ENCODE data around the gene LAGE3.

LAGE3 gene

DNA sequence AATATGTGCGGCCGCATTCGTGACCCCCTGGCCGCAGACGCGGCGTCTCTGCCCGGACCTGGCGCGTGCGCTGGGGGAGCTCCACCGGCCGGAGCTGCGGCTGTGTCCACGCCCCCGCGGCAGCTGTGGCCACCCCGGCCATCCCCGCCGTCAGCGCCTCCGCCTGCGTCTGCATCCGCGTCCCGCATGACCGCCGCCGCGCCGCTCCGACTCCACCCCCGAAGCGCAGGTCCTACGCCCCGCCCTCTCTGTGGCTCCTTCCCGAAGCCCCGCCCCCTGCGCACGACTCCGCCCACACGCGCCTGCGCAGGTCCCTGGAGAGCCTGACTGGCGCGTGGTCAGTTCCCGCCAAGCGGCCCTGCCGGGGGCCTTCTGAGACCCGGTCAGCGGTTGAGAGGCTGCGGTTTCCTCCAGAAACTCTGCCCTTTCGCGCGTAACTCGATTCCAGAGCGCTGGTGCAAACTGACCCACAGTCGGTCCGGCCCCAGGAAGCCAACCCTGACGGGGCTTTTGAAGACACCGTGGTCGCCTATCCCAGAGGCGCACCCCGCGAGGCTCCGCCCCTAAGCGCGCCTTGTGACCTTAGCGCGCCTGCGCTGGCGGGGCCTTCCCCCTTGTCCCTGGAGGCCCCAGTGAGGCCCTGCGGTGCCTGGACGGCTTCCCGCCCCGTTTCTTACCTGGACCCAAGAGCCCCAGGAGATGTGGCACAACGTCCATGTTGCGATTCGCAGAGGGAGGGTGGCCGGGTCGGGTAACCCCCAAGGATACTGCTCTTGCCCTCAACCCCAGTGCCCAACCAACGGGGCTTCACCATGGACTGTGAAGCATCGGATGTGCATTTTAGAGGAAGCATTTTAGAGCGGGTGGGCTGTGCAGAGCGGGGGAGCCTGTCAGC lies at the start of gene LAGE3:
Gene LAGE3, minus strand, starts transcription at position 554 of the 895 bp plus-strand sequence. Its CDS starts 366 bp downstream, at position 188.
- Mint-ChIP-seq H3K9me3 (no peaks in the 10 kb centered on the region), H3K27ac (peak within 1 kb of the TSS; percentile 89)

DNA sequence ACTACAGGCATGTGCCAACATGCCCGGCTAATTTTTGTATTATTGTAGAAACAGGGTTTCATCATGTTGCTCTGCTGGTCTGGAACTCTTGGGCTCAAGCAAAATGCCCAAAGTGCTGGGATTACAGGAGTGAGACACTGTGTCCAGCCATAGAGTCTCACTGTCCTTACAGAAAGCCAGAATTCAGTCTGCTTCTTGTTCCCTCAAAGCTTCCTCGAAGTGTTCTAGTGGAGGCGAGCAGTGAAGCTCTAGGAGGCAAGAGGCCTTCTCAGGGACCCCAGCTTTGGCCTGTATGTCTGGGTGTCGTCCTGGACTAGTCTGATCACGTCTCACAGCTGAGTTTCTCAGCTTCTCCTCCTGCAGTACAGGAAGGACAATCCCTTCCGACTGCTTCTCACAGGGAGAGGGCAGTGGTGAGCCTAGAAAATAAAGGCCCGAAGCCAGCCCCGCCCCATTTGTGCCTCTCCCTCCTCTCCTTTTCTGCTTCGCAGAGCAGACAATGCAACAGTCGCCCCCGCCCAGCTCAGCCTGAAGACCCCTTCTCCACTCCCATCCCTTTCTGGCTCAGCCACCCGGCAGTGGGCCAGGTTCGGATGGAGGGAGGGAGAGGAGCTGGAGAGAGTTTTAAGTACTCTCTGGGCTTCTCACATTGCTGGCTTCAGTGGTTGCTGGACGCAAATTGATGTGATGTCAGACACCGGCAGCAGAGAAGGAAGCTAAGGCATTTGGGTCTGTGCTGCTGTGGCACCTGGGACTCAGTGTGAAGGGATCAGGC lies 48.0 kb upstream of the LAGE3 start:
- Mint-ChIP-seq H3K4me1 (ENCODE audit: low read depth) (peaks cover 11% of the 10 kb centered on the region), H3K27ac (peak overlapping the region; percentile 78)

More for the DNA sequence above, at the start of gene LAGE3:
- intact Hi-C loops (cut with micrococcal nuclease) = no loop called here
- peaks cover 28% of the 10 kb centered on the region for H3K36me3 Mint-ChIP-seq (ENCODE audit: low read depth)
- peaks cover 19% of the 10 kb centered on the region for H3K4me1 Mint-ChIP-seq (ENCODE audit: low read depth)
- peak within 1 kb of the TSS; percentile 78 for H3K4me3 Mint-ChIP-seq
- H3K27me3 Mint-ChIP-seq = no peaks in the 10 kb centered on the region

DNA sequence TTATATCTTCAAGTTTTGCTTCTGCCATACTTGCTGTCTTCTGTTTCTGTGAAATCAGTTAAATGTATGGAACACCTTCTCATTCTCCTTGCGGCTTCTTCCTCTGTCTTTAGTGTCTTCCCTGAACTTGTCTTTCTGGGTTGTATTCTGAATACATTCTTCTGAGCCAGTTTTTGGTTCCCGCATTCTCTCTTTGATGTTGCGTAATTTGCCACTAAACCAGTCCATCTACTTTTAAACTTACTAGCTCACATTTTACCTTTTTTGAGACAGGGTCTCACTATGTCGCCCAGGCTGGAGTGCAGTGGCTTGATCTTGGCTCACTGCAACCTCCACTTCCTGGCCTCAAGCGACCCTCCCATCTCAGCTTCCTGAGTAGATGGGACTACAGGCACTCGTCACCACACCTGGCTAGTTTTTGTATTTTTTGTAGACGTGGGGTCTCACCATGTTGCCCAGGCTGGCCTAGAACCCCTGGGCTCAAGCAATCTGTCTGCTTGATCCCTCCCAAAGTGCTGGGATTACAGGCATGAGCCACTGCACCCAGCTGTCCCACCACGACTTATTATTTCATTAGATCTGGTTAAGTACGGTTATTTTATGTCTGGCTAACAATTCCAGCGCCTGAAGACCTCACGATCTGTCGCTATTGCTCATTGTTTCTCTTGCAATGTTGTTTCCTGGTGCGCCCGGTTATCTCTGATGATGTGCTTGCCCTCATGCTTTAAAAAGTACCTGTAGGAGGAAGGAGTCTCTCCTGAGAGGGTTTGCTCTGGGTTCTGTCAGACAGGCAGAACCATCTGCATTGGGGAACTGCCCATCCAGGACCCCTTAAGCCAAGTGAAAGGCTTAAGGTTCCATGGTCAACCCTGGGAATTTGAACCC lies 46.8 kb upstream of the LAGE3 start:
- Mint-ChIP-seq H3K4me3 (no peak overlapping the region), H3K36me3 (ENCODE audit: low read depth) (peaks cover 7% of the 10 kb centered on the region), H3K27ac (no peak overlapping the region), H3K4me1 (ENCODE audit: low read depth) (peaks cover 11% of the 10 kb centered on the region), H3K27me3 (no peaks in the 10 kb centered on the region), H3K9me3 (no peaks in the 10 kb centered on the region)
- intact Hi-C loops (cut with micrococcal nuclease) = loop anchor here (5.0 kb wide), 1 partner anchor 34 kb away; the partner anchor contains the start of gene SLC10A3

More for the DNA sequence above, 48.0 kb upstream of the LAGE3 start:
- Mint-ChIP-seq H3K4me3 (peak overlapping the region; percentile 64), H3K9me3 (no peaks in the 10 kb centered on the region), H3K36me3 (ENCODE audit: low read depth) (peaks cover 20% of the 10 kb centered on the region), H3K27me3 (no peaks in the 10 kb centered on the region)
- intact Hi-C loops (cut with micrococcal nuclease) = loop anchor here (5.0 kb wide), 1 partner anchor 35 kb away; the partner anchor contains the start of gene SLC10A3

DNA sequence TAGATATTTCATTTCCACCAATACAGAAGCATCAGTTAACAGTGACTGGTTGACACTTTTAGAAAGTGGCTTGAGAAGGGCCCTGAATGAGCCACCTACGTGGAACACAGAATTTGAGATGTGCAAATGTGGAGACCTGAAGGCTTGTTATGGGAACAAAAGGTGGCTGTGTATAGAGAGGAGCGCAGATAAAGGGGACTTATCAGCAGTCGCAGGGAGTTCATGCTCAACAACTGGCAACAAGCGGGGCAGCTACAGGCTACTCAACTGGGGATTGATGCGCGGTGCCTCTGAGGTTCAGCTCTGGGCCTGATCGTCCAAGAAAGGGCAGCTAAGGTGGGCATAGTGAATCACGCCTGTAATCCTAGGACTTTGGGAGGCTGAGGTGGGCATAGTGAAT lies 40.3 kb upstream of the LAGE3 start:
- H3K27ac Mint-ChIP-seq = no peak overlapping the region
- no peaks in the 10 kb centered on the region for H3K27me3 Mint-ChIP-seq
- H3K36me3 Mint-ChIP-seq (ENCODE audit: low read depth) = no peaks in the 10 kb centered on the region
- H3K9me3 Mint-ChIP-seq = no peaks in the 10 kb centered on the region
- intact Hi-C loops (cut with micrococcal nuclease) = no loop called here
- H3K4me3 Mint-ChIP-seq = no peak overlapping the region
- peaks cover 12% of the 10 kb centered on the region for H3K4me1 Mint-ChIP-seq (ENCODE audit: low read depth)

- H3K27ac Mint-ChIP-seq = peak overlapping the region; percentile 92
- no peaks in the 10 kb centered on the region for H3K27me3 Mint-ChIP-seq
- H3K9me3 Mint-ChIP-seq = no peaks in the 10 kb centered on the region
- H3K4me3 Mint-ChIP-seq = no peak overlapping the region
- intact Hi-C loops (cut with micrococcal nuclease) = no loop called here
- H3K36me3 Mint-ChIP-seq (ENCODE audit: low read depth) = peaks cover 7% of the 10 kb centered on the region
- peaks cover 27% of the 10 kb centered on the region for H3K4me1 Mint-ChIP-seq (ENCODE audit: low read depth)
Observed at GRCh38 chrX:154517101-154517781, 38.2 kb upstream of the LAGE3 start.

GRCh38 chrX:154516656-154517100 lies 37.6 kb upstream of the LAGE3 start:
- intact Hi-C loops (cut with micrococcal nuclease) = no loop called here
- Mint-ChIP-seq H3K9me3 (no peaks in the 10 kb centered on the region), H3K36me3 (ENCODE audit: low read depth) (peaks cover 7% of the 10 kb centered on the region), H3K27me3 (no peaks in the 10 kb centered on the region), H3K27ac (peak overlapping the region; percentile 92), H3K4me1 (ENCODE audit: low read depth) (peaks cover 27% of the 10 kb centered on the region), H3K4me3 (peak overlapping the region; percentile 85)

DNA sequence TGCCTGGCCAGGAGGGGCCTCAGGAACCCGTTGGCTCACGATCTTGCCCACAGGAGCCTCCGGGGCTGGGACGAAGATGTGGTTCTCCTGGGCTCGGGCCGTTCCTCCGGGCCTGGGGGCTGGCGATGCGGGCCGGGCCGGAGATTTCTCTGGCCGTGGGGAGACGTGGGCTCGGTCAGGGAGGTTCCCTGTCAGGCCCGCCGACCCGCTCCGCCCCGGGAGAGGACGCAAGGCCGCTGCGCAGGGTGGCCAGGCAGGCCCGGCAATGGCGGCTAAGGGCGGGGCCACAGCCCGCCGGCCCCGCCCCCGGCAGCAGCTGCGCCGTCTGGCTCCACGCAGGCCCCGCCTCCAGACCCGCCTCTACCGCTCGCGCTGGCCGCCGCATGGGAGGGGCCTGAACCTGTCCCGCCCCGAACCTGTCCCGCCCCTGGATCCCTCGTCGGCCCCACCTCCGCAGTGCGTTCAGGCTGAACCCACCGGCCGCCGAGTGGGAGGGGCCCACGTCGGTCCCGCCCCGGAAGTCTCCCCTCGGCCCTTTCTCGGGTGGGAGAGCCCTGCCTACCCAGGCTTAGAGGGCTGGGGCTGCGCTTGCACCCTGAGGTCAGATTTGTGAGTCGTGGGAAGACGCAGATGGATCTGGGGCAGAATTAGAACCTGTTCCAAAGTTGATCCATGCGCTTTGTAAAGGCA lies 37.0 kb upstream of the LAGE3 start, which contains the start of gene FAM3A:
Gene FAM3A, minus strand, starts transcription at position 267 of the 690 bp plus-strand sequence. CDS start 460 bp downstream, outside the sequence.
- intact Hi-C loops (cut with micrococcal nuclease) = no loop called here
- H3K27ac Mint-ChIP-seq = peak within 1 kb of the TSS; percentile 92
- H3K4me3 Mint-ChIP-seq = peak within 1 kb of the TSS; percentile 85
- no peaks in the 10 kb centered on the region for H3K27me3 Mint-ChIP-seq
- no peaks in the 10 kb centered on the region for H3K9me3 Mint-ChIP-seq
- H3K36me3 Mint-ChIP-seq (ENCODE audit: low read depth) = peaks cover 8% of the 10 kb centered on the region
- peaks cover 30% of the 10 kb centered on the region for H3K4me1 Mint-ChIP-seq (ENCODE audit: low read depth)

DNA sequence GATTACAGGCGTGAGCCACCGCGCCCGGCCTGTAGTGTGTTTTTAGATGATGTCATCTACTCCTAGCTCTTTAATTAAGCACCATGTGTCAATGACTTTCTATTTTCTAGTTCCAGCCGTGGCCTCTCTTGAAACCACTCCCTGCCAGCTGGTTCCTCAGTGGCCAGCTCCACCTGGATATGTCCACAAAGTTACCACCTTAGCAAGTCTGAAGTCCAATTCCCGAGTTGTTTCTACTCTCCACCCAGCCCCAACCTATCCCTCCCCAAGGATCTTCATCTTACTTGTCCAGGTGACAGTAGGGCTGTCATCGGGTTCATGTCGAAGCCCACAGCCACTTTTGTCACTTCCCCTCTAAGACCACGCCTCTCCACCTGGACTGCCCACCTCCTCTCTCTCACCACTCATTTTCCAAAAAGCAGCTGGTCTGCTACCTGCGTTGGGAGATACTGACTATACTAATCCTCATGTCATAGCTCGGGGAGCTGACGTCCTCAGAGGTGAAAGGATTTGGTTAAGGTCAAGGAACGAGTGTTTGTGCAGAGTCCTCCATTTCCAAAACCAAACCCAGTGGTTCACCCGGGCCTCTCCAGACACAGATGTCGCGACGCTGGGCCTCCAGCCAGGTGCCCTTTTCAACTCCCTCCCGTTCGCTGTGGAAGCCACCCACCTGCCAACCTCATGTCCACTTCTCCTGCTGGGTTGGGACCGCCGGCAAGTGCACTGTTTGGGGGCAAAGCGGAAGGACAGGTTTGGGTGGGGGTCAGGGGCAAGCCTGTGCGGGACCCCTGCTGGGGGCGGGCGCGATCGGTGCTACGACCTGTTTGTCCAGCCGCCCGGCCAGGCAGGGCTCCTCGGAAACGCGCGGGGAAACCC lies 36.2 kb upstream of the LAGE3 start:
- Mint-ChIP-seq H3K9me3 (no peaks in the 10 kb centered on the region), H3K4me1 (ENCODE audit: low read depth) (peaks cover 32% of the 10 kb centered on the region), H3K27ac (peak overlapping the region; percentile 92), H3K36me3 (ENCODE audit: low read depth) (peaks cover 16% of the 10 kb centered on the region), H3K4me3 (peak overlapping the region; percentile 83), H3K27me3 (no peaks in the 10 kb centered on the region)
- intact Hi-C loops (cut with micrococcal nuclease) = no loop called here

DNA sequence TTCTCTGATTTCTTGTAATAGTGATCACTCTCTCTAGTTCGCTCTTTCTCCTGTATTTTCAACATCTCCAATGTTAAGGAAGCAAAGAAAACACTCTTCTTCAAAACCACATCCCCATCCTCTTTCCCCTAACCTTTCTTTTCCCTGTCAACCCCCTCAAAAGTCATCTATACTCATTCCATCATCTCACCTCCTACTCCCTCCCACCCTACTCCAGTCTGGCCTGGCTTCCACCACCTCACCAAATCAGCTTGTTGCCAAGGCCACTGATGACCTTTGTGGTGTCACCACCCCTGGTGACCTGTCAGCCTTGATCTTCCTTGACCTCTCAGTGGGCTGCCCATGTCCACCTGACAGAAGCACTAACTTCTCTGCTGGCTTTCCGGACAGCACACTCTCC lies 34.6 kb upstream of the LAGE3 start:
- Mint-ChIP-seq H3K27ac (no peak overlapping the region), H3K9me3 (peaks cover 7% of the 10 kb centered on the region), H3K36me3 (ENCODE audit: low read depth) (peaks cover 32% of the 10 kb centered on the region), H3K4me1 (ENCODE audit: low read depth) (peaks cover 32% of the 10 kb centered on the region), H3K4me3 (no peak overlapping the region), H3K27me3 (no peaks in the 10 kb centered on the region)
- intact Hi-C loops (cut with micrococcal nuclease) = no loop called here

GRCh38 chrX:154512879-154513553 lies 33.9 kb upstream of the LAGE3 start:
- peaks cover 7% of the 10 kb centered on the region for H3K9me3 Mint-ChIP-seq
- peaks cover 32% of the 10 kb centered on the region for H3K4me1 Mint-ChIP-seq (ENCODE audit: low read depth)
- no peak overlapping the region for H3K27ac Mint-ChIP-seq
- H3K27me3 Mint-ChIP-seq = no peaks in the 10 kb centered on the region
- intact Hi-C loops (cut with micrococcal nuclease) = no loop called here
- no peak overlapping the region for H3K4me3 Mint-ChIP-seq
- H3K36me3 Mint-ChIP-seq (ENCODE audit: low read depth) = peaks cover 39% of the 10 kb centered on the region

DNA sequence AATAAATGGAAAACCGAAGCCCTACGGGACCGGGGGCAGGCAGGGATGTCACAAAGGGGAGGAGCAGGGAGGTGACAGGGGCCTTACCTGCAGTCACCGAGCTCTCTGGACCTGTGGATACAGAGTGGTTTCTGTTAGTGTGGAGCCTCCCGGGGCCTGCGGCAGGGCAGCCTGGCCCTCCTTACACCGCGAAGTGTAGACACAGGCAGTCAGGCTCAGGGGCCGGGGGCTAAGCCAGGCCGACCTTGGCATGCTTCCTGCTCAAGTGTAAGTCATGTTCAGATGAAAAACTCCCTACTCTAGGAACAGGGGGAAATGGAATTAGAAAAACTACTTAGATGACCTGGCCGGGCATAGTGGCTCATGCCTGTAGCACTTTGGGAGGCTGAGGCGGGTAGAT lies 32.7 kb upstream of the LAGE3 start:
- Mint-ChIP-seq H3K36me3 (ENCODE audit: low read depth) (peaks cover 52% of the 10 kb centered on the region), H3K4me1 (ENCODE audit: low read depth) (peaks cover 26% of the 10 kb centered on the region), H3K27me3 (no peaks in the 10 kb centered on the region), H3K27ac (peak overlapping the region; percentile 40), H3K9me3 (peaks cover 7% of the 10 kb centered on the region), H3K4me3 (no peak overlapping the region)
- intact Hi-C loops (cut with micrococcal nuclease) = no loop called here

Data from dendritic cell treated with granulocyte-macrophage colony-stimulating factor and Interleukin-4, amounts not matched to agents 40 ng/mL and 50 ng/mL, for 4 days (primary cell).